Progenitor cell of endocrine pancreas (in vitro differentiated cells): ENCODE data around the gene TIMP2. TPM values are rescaled to one million over a fixed set of nuclear protein-coding genes. Genes with fewer than 3 reads are reported as not detected.

Experiments
- DNase-seq: peaks from one replicate; pipeline ENCODE4 v3.0.0; 2021; ENCODE audit warnings: low spot score; ENCODE audit not compliant: unreplicated experiment
- H3K27ac Mint-ChIP-seq: 2 replicates; pipeline ENCODE4 v1.8.0; 2021; ENCODE audit warnings: mild to moderate bottlenecking, moderate library complexity, mixed read lengths
- H3K27me3 Mint-ChIP-seq: 2 replicates; pipeline ENCODE4 v1.8.0; 2021; ENCODE audit warnings: mixed read lengths
- H3K36me3 Mint-ChIP-seq: 2 replicates; pipeline ENCODE4 v1.8.0; 2022; ENCODE audit warnings: mixed read lengths; ENCODE audit not compliant: insufficient read depth
- H3K4me1 Mint-ChIP-seq: 2 replicates; pipeline ENCODE4 v1.8.0; 2021; ENCODE audit warnings: low read depth, mixed read lengths
- H3K4me3 Mint-ChIP-seq: 2 replicates; pipeline ENCODE4 v1.8.0; 2021; ENCODE audit warnings: low read depth, mild to moderate bottlenecking, moderate library complexity, mixed read lengths
- H3K9me3 Mint-ChIP-seq: 2 replicates; pipeline ENCODE4 v1.8.0; 2021; ENCODE audit warnings: low read depth, mixed read lengths
- CTCF ChIP-seq: fragments of 200-600 bp; sonication (generic); IDR thresholded peaks from one replicate; pipeline ENCODE4 v1.5.0; 2021; ENCODE audit warnings: antibody characterized with exemption, mild to moderate bottlenecking; ENCODE audit not compliant: unreplicated experiment
- total RNA-seq: library from RNA; stranded (reverse); gene quantifications from 2 replicates; pipeline ENCODE4 v1.2.1, GENCODE V29; 2021

TIMP2 gene
- total RNA-seq, 1 donor from 2014 or later, result 51.4 TPM

GRCh38 chr17:78889531-78889930, 35.7 kb downstream of the TIMP2 start:
- no peak for TF ChIP-seq CTCF
- no peaks in the 10 kb centered on the region for H3K9me3 Mint-ChIP-seq
- H3K4me1 Mint-ChIP-seq, result peaks cover 7% of the 10 kb centered on the region
- no peaks in the 10 kb centered on the region for H3K27me3 Mint-ChIP-seq
- no peak overlapping the region for H3K27ac Mint-ChIP-seq
- DNase-seq, result no peak
- H3K36me3 Mint-ChIP-seq, result peaks cover 2% of the 10 kb centered on the region
- no peak overlapping the region for H3K4me3 Mint-ChIP-seq

- Mint-ChIP-seq H3K4me1 (peaks cover 10% of the 10 kb centered on the region), H3K36me3 (peaks cover 2% of the 10 kb centered on the region), H3K4me3 (no peak overlapping the region), H3K27me3 (no peaks in the 10 kb centered on the region), H3K27ac (no peak overlapping the region), H3K9me3 (no peaks in the 10 kb centered on the region)
- no peak for TF ChIP-seq CTCF
- DNase-seq, result no peak
These were observed 36.2 kb downstream of the TIMP2 start for GRCh38 chr17:78888941-78889518.

- no peak for TF ChIP-seq CTCF
- no peak overlapping the region for H3K27ac Mint-ChIP-seq
- DNase-seq, result no peak
- no peaks in the 10 kb centered on the region for H3K9me3 Mint-ChIP-seq
- no peak overlapping the region for H3K4me3 Mint-ChIP-seq
- no peaks in the 10 kb centered on the region for H3K27me3 Mint-ChIP-seq
- H3K36me3 Mint-ChIP-seq, result peaks cover 2% of the 10 kb centered on the region
- H3K4me1 Mint-ChIP-seq, result peaks cover 16% of the 10 kb centered on the region
These were observed 38.2 kb downstream of the TIMP2 start for GRCh38 chr17:78886954-78887353.

- no peak for TF ChIP-seq CTCF
- Mint-ChIP-seq H3K36me3 (peaks cover 2% of the 10 kb centered on the region), H3K9me3 (no peaks in the 10 kb centered on the region), H3K4me1 (peaks cover 16% of the 10 kb centered on the region), H3K4me3 (no peak overlapping the region), H3K27ac (no peak overlapping the region), H3K27me3 (no peaks in the 10 kb centered on the region)
- no peak for DNase-seq
These were observed 39.2 kb downstream of the TIMP2 start for GRCh38 chr17:78885956-78886355.

GRCh38 chr17:78884876-78885667, 40.1 kb downstream of the TIMP2 start:
- no peak for DNase-seq
- Mint-ChIP-seq H3K4me3 (no peak overlapping the region), H3K27ac (peak overlapping the region; percentile 88), H3K36me3 (no peaks in the 10 kb centered on the region), H3K4me1 (peaks cover 16% of the 10 kb centered on the region), H3K9me3 (no peaks in the 10 kb centered on the region), H3K27me3 (no peaks in the 10 kb centered on the region)
- no peak for TF ChIP-seq CTCF
